ENCODE measurements around the gene ASB6.

The ASB6 gene

GRCh38 chr9:129626079-129626624, 15.8 kb downstream of the ASB6 start, which contains the start of gene NTMT1:
Gene NTMT1, plus strand, starts transcription at chr9:129626163. Its CDS starts 6,541 bp downstream, at chr9:129632704.
- peak; percentile 93 for DNase-seq (ENCODE audit: low spot score)

DNA sequence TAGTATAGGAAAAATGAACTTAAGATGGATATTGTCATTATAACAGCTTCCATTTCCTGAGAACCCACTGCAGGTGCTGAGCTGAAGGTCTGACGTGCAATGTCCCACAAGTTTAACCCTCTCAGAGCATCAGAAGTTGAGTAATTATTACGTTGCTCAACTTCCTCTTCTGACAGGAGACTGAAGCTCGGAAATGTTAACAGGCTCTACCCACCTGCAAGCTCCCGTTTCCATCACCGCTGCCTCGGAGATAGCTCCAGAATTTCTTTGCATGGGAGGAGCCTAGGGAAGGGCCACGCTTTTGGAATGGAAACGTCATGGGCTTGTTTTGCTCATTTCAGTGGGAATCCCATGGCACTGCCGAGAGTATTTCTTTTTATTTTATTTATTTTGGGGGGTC, 17.0 kb downstream of the ASB6 start:
- DNase-seq (ENCODE audit: low spot score), result peak; percentile 86

DNA sequence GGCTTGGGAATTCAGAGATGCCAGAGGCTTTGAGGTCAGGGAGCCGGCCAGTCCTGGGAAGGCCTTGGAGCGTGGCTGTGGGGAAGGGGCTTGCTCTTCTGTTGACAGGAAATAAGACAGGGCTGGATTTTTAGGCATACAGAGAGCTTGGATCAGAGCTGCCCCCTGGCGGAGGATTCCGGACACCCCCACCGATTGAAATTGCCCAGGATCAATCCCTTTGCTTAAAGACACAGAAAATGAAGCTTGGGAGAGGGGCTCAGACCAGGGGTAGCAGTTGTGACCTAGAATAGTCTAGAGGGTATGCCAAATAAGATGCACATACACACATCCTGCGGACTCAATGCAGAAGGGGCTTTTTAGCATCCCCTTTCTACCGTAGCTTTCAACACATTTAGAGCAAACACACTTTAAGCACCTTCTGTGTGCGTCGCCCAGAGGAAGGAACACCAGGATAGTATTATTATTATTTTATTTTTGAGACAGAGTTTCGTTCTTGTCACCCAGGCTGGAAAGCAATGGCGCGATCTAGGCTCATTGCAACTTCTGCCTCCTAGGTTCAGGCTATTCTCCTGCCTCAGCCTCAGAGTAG, 17.7 kb downstream of the ASB6 start:
- DNase-seq (ENCODE audit: low spot score), result peak; percentile 94

- no peak for DNase-seq (ENCODE audit: low spot score)
Measured at GRCh38 chr9:129623331-129623730, 18.6 kb downstream of the ASB6 start.

DNA sequence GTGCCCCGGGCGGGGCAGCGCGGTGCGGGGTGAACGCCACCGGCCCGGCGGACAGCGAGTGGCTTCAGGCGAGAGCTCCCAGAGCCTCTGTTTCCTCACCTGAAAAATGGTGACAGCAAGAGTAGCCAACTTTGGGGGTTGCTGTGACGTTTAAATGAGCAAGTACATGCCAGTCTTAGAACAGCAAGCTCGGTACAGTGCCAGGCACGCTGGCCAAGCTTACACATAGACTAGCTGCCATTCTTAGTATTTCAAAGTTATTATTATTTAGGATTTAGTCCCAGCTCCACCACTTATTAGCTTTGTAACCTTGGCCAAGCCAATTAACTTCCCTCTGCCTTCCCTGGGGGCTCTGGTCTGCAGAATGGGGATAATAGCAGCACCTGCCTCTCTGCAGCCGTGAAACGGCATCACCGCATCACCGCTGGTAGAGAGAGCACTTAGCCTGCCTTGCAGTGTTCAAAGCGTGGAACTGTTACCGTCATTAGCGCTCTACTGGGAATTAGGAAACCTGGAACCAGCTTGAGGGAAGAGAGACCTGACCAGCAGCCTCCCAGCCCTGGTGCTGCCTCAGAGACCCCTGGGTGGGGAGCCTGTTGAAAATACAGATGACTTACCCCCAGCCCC, 21.2 kb downstream of the ASB6 start, which contains the start of gene C9orf50:
Gene C9orf50 (minus strand): TSS at position 433 of the 627 bp plus-strand sequence. CDS start 527 bp downstream, outside the sequence.
- no peak for DNase-seq (ENCODE audit: low spot score)

DNA sequence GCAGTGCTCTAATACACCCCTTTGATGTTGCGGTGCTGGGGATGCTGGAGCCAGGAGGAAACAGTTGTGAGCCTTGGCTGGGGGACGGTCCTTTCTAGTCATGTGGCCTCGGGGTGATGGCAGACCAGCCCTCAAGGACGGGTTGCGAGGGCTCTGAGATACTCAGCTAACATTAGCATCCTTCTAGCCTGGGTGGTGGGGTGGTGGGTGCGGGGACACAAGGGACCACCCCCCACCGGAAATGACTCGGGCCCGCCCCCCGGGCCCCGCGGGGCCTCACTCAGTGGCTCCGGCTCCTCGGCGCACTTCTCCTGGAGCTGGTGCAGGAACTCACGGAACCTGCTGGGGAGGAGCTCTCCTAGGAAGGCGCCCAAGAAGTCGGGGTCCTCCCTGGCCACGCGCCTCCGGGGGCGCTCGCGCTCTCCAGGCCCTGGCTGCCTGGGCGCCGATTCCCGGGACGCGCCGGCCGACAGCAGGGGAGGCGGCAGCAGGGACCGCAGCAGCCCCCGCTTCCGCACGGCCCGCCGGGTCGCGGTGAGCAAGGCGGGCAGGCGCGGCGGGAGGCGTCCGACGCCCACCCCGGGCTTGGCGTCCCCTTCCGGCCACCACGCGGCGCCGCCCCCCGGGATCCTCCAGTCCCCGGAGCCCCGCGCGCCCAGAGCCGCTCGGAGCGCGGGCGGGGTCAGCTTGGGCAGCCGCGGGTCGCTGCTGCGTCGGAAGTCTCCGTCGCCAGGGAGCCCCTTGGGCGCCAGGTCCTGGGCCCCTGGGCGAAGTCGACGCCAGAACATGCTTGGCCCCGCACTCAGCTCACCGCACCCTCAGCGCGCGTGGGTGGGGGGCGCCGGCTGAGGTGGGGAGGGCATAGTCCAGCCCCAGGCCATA, 21.9 kb downstream of the ASB6 start:
- DNase-seq (ENCODE audit: low spot score), result peak; percentile 58

DNA sequence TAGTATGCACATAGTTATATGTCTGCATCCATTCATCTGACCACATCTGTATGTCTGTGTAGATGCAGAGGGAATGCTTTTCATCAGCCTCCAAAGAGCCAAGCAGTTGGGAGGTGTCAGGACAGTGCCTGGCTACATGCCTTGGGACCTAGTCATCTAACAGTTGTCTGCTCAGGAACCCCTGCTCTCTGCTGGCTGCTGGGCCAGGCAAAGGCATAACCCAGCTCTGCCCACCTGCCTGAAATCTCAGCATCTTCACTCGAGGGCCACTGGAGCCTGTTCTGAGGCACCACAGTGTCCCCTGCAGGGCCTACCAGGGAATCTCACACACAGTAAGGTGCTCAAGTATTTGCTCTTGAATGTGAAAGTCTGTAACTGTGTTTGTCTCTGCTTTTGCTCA, 24.8 kb downstream of the ASB6 start:
- DNase-seq (ENCODE audit: low spot score), result peak; percentile 90

GRCh38 chr9:129615407-129616285, 26.3 kb downstream of the ASB6 start:
- no peak for DNase-seq (ENCODE audit: low spot score)

DNA sequence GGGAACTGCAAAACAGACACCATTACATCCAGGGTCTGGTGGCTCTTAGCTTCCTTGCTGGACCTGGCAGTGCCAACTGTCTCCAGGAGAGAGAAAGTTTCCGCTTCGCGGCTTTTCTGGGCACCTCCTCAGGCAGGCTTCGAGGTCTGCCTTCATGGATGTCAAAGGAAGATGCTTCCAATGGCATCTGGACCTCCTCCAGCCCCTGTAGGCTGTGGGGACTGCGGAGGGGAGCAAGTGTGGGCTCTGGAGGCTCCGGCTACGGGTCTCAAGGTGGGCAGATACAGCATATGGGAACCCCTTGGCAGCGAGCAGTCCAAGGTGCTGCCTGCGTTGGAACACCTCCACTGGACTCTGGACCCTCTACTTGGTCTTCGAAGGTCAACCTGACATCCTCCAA, 27.0 kb downstream of the ASB6 start:
- DNase-seq (ENCODE audit: low spot score), result no peak

DNA sequence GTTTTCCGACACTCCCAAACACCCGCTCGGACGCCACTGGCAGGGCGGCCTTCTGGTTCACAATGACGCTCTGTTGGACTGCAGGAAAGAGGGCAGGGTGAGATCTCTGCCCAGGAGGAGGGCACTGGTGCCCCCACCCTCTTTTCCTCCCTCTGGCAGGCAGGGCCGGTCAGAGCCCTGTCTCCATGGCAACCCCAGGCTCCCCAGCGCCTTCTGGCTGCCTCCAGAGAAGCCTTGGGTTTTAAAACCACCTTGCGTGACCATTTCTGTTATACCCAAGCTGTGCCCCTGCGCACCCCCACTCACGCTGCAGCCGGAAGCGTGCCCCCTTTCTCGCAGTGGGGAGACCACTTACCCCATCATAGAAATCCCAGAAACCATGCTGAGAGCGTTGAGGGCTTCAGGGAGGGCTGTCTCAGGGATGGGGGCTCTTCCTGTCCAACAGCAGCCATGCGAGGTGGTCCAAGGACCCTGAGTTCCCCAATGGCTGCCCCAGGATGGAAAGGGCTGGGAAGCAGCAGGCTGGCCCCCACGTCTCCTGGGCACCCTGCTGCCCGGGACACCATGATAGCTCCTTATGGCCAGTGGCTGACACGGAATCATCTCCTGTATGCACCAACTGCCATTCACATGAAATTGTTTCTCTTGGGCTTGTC, 28.3 kb downstream of the ASB6 start:
- DNase-seq (ENCODE audit: low spot score), result no peak

- DNase-seq (ENCODE audit: low spot score), result no peak
Measured at GRCh38 chr9:129612815-129613519, 29.0 kb downstream of the ASB6 start.

GRCh38 chr9:129612123-129612522, 29.8 kb downstream of the ASB6 start:
- no peak for DNase-seq (ENCODE audit: low spot score)

DNA sequence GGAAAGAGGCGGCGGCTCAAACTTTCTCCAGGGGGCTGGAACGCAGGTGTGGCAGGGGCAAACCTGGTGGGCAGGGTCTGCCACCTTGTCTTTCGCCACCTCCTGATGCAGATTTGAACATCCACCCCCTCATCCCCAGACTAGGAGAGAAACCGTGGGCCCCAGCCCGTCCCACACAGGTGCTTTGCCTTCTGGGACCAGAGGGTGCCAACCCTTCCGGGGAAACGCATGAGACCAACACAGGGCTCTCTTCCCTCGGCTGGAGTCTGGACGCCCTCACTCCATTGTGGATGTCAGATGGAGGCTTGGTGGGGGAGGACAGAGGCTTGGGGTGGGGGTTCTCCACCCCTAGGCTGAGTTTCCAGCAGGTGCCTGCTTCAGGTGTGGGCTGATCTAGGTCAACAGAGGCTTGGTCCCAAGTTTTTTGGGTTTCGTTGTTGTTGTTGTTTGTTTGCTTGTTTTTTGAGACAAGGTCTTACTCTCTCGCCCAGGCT, 30.6 kb downstream of the ASB6 start:
- DNase-seq (ENCODE audit: low spot score), result no peak

- DNase-seq (ENCODE audit: low spot score), result peak; percentile 95
Measured at GRCh38 chr9:129610473-129611306, 31.3 kb downstream of the ASB6 start.

DNA sequence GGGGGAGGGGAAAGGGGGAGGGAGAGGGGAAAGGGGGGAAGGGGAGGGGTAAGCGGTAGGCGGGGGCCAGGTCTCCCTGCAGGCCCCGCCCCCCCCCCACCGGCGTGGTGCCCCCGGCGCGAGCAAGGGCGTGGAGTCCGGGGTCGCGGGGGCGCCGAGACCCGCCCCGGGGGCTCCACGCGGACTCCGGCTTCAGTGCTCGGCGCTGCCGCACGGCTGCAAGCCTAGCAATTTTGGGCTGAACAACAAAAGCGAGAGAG, 31.8 kb downstream of the ASB6 start:
- DNase-seq (ENCODE audit: low spot score), result no peak

DNA sequence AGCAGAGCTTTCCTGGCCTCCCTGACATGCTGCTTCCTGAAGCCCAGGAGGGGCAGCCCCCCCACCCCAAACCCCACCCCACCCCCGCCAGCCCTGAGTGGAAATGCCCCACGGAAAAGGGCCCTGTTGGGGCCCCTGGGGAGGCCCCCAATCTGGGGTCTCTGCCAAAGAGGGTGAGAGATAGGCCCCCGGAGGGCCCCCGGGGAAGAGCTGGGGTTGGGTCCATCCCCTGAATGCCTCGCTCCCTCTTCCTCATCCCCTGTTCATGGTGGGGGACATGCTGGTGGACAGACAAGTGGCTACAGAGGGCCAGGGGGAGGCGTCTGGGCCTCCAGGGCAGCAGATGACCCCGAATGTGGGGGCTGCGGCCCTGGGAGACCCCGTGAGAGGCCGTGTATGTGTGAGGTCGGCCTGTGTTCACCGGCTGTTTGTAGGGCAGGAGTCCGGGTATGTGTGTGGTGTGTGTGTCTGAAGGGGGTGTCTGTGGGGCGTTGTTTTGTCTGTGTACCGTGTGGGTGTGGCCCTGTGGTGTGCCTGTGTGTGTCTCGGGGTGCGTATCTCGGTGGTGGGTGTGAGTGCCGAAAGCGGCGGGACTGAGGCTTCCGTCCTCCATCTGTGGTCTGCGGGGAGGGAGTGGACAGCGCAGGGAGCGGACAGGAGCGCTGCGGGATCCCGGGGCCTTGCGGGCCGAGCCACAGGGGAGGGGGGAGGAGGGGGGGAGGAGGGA, 32.3 kb downstream of the ASB6 start:
- peak; percentile 56 for DNase-seq (ENCODE audit: low spot score)

GRCh38 chr9:129608561-129609481, 33.1 kb downstream of the ASB6 start:
- no peak for DNase-seq (ENCODE audit: low spot score)

DNA sequence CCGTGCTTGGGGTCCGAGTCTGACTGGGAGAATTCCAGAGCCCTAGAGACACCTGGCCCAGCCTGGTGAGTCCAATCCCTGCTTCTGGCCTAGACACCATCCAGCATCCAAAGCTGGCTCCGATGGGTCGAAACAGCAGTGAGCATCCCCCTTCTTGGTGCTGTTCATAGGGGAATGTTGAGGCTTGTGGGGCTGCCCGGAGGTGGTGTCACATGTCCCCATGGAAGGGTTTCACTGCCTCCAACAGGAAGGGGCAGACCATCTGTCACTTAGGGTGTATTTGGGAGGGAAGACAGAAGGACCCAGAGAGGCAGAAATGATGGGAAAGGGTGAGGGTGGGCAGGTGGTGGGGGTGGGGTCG, 34.9 kb downstream of the ASB6 start:
- no peak for DNase-seq (ENCODE audit: low spot score)

Measured in HuH-7 (cell line).